GM21360 (cell line): Measurements from ENCODE around the gene PPIL1.

Source experiments
- ATAC-seq: cut with Tn5 transposase; IDR thresholded peaks from one replicate; pipeline ENCODE4 v1.9.1; 2021; ENCODE audit warnings: mild to moderate bottlenecking, moderate library complexity; ENCODE audit not compliant: unreplicated experiment

PPIL1 gene

DNA sequence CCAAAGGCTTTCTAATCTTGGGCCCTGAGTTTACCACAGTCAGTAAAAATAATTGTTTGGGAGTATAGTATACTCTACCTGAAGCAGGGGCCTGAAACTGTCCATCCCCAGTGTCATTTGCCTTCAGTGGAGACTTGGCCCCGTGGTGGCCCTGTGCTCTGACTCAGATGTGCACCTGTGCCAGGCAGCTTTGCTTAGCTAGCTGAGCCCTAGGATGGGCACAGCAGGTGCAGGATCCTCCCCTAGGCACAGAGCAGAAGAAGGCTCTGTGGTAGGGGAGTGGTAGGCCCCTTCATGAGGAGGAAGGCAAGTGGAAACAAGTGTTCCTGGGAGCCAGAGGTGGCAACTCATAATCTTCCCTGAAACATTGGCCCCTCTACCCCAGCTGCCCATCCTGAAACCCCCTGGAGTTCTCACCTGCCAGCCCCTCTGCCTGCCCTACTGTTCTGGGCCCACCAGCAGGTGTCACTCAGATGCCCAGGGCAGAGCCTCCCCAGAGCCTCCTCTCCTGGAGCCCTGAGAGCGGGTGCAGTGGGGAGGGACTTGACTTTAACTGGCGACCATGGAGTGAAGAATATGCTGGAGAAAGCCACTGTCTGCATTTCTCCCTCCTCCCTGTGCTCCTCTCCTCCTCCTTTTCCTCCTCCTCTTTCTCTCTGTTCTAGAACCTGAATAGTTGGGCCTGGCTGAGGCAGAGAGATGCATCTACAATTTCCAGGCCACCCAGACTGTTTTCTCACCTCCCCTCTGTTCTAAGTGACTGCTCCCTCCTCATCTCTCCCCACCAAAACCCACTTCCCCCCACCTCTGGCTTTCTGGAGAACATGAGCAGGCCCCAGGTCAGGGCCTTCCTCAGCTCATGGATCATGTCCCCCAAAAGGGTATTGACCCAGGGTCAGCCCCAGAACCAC, 38.2 kb downstream of the PPIL1 start:
- no peak for ATAC-seq

DNA sequence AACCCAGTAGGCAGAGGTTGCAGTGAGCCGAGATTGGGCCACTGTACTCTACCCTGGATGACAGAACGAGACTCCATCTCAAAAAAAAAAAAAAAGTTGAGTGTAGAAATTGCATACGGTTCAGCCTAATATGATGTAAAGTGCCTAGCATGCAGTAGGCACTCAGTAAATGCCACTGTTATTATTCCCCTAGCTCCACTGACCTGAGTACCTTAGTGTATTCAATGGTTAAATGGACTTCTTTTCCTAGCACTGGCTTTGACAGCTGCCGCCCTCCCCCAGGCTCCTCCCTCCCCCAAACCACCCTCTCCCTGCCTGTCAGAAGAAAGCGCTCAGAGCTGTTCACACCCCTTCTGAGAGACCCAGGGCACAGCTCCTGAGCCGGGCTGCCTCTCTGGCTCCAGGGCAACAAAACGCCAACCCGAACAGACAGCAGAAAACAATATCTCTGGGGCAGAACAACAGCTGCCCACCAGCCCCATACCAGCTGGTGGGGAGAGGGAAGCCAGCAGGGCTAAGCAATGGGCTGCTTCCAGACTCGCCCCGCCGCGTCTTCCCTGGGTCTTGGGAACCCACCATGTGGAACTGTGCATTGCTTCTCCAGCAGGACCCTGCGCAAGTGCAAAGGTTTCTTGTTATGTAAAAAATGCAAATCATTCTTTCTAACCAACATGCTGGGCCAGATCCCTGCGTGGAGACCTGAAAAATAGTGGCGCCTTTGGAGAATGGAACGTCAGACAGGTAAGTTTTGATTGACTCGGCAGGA, 39.8 kb downstream of the PPIL1 start:
- no peak for ATAC-seq

DNA sequence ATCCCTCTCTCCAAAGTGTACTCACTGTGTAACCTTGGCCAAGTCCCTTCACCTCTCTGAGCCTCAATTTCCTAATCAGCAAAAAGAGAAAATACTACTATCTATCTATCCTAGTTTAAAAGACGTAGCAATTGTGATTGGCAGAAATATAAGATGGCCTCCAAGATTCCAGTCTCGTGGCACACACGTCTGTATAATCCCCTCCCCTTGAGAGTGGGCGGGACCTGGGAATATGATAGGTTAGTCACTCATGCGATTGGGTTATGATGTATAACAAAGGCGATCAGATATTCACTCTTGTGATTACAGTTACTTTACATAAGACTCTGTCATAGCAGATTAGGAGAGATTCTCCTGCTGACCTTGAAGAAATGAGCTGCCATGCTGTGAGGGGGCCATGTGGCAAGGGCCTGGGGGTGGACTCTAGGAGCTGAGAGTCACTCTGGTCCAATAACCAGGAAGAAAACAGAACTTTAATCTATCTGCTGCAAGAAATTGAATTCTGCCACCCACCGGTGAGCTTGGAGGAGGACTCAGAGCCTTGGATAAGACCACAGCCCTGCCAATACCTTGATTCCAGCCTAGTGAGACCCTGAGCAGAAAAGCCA, 41.3 kb downstream of the PPIL1 start:
- ATAC-seq, result no peak

DNA sequence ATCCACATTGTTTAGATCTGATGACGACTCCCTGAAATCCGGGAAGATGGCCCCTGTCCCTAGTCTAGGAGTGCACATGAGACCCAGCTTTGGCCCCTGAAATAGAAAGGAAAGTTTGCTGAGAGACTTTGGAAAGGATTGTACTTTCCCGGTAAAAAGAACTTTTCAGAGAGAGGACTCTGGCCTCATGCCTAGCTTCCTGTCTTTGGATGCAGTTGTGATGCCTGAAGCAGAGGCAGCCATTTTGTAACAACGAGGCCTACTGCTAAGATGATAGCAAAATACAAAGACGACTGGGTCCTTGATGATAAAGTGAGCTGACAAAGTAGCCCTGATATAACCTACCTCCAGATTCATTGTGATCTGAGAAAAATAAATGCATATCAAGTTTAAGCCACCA, 42.3 kb downstream of the PPIL1 start:
- no peak for ATAC-seq

DNA sequence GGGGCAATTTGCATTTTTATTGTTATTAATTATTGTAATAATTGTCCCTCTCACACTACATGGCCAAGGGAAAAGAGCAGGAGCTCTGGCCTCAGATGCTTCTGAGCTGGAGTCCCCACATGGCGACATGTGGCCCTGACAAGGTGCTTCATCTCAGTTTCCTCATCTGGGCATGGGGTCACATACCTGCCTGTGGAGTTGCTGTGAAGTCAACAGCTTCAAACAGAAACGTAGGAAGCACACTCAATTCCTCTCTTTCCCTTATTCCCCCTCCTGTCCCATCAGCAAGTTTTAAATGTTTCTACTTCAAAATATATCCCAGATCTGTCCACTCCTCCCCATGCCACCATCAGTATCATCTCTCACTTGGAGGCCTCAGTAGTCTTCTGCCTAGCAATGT, 44.0 kb downstream of the PPIL1 start:
- ATAC-seq, result no peak

- no peak for ATAC-seq
Observed at GRCh38 chr6:36829919-36830544, 44.6 kb downstream of the PPIL1 start.

GRCh38 chr6:36827261-36828079, 47.1 kb downstream of the PPIL1 start:
- no peak for ATAC-seq

- no peak for ATAC-seq
Observed at GRCh38 chr6:36826520-36827227, 47.9 kb downstream of the PPIL1 start.

DNA sequence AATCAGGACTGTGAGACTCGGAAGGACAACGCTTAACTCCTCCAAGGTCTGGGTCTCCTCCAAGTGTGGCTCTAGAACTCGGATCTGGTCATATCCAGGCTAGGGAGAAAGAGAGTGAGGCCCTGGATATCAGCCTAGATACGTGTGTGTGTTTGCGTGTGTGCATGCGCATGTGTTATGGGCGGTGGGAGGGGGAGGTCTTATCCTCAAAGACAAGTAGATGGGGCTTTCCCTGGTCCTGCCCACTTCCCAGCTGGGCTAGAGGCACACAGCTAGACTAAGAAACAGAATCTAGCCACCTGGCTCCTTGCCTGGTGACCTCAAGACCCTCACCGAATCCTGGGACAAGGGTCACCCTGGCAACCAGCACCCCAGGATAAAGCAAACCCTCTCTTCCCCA, 48.6 kb downstream of the PPIL1 start:
- no peak for ATAC-seq

DNA sequence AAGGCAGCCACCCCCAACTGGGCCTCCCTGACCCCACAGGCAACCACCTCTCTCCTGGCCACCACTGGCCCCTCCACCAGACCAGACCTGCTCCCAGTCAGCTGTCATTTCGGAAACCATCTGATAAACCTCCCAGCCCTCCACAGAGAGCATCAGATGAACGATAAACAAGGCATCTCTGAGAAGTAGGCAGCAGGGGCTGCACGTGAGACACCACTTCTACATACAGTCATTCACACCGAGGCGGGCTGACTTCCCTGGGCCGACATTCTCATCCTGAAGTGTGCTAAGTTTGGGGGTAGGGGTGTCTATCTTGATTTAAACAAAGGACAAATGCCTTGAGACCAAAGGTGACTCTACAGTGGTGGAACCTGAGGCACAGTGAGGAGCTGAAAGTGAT, 49.2 kb downstream of the PPIL1 start:
- ATAC-seq, result no peak

GRCh38 chr6:36824253-36824652, 50.4 kb downstream of the PPIL1 start:
- no peak for ATAC-seq

DNA sequence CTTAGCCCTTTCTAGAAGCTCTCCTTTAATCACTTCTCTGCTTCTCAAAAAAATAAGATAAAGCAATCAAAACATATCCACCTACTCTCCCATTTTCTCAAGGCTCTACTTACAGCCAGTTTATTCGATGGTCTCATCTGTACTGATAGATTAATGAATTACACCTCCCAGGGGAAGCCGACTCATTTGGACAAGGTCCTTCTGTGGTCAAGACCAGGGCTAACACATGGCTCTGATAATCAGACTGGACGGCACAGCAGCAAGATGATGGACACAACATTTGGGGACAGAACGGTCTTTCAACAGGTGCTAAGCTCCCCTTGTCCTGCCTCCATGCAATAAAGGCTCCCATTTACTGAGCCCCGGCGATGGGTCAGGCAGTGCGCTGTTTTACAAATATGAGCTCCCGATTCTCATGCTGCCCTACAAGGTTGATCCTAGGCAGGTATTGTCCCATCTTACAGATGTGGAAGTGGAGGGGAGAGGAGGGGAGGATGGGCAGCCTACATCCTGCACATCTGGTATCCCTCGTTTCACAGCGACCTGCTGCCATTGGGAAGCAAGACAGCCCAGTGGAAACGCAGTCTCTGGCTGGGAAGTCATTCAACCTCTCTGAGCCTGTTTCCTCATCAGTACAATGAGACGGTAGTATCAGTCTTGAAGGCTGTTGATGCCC, 51.0 kb downstream of the PPIL1 start:
- no peak for ATAC-seq

- no peak for ATAC-seq
Observed at GRCh38 chr6:36822506-36823269, 51.9 kb downstream of the PPIL1 start.

DNA sequence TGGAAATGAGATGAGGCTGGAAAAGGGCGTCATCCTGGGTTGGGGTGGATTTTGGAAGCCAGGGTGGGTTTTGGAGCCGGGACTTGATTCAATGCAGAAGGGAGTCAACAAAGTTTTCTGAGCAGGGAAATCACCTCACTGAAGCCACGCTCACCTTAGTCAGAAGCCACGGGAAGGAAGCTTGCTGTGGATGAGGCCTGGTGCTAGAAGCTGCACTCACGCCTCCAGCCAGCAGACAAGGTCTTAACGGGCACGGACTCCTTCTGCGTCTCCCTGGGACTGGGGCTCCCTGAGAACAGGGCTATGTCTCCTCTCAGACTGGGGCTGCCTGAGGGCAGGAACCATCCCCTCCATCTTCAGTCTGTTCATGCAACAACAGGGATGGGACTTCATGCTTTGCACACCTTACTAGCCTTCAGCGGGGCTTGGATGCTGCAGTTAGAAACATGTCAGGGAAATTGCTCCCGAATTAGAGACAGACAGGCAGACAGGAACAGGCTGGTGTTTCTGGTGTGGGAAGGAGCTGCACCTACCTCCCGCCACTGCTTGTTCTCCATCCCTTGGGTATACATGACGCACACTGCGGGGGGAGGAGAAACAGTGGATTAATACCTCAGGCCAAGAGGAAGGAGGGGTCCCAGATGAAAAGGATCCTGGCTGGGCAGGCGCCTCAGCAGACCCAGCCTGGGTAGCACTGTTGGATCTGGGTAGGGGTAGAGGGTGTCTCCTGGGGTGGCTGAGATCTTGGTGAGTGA, 52.8 kb downstream of the PPIL1 start:
- ATAC-seq, result no peak

DNA sequence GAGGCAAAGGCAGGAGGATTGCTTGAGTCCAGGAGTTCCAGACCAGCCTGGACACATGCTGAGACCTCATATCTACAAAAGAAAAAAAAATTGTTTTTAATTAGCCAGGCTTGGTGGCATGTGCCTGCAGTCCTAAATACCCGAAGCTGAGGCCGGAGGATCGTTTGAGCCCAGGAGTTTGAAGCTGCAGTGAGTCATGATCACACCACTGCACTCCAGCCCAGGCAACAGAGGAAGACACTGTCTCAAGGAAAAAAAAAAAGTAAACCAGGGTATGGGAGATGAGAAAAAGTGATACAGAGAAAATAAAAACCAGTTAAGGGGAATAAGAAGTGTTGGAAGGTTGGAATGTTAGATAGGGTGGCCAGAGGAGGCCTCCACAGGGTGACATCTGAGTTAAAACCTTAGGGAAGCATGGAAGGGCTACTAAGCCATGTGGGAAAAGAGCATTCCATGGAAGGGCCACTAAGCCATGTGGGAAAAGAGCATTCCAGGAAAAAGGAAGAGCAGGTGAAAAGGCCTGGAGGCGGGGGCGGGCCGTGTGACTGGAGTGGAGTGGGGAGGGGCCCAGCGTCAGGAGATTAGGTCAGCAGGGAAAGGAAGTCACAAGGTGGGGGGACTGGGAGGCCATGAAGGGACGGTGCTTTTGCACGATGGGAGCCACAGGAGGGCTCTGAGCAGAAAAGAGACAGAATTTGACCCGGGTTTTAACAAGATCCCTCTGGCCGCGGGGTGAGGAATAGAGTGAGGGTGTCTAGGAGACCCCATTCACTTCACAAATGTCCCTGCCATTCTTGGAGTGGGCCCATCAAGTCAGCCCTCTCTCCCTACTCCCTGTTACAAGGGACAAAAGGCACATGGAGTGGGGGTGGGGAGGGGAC, 53.7 kb downstream of the PPIL1 start:
- ATAC-seq, result no peak

DNA sequence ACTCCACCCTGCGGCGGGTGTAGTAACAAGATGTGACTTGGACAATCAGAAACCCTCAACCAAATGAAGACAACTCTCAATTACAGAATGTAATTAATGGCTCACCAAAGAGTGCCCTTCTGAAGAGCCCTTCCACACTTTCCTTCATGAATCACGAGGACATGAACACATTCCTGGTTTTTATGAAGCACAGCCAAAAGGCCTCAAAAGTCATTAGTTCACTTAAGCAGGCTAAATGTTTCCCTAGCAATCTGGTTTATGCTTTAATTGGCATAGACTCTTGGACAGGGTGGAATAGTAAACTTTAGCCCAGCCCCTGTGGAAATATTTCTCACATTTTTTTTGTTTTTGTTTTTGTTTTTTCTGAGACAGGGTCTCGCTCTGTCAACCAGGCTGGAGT, 55.8 kb downstream of the PPIL1 start:
- ATAC-seq, result no peak

DNA sequence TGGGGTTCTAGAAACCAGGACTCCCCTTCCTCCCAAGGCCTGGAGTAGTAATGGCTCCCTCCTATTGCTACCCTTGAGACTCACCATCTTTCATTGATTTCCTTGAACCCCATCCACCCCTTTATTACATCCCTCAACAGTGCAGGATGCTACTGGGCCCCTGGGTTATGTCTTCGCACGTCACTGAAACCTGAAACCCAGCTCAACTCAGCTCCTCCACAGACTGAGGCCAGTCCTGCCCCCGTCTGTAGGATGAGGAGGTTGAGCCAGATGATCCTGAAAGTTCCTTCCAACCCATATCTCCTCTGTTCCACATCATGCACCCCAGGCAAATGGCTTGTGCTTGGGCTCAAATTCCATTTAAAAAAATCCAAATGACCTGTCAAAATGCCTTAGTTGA, 56.8 kb downstream of the PPIL1 start:
- no peak for ATAC-seq
